Nephron (organoid): Measurements from ENCODE around the gene C3.

Source experiments
- H3K27ac Mint-ChIP-seq, 3 experiments: 2 replicates each; pipeline ENCODE4 v1.8.0; 2020; ENCODE audit warnings: mixed read lengths in 3 of 3, mild to moderate bottlenecking in 2 of 3, moderate library complexity in 1 of 3
- H3K27me3 Mint-ChIP-seq: 2 replicates; pipeline ENCODE4 v1.8.0; 2021; ENCODE audit warnings: low read depth, mild to moderate bottlenecking, moderate library complexity, mixed read lengths
- H3K36me3 Mint-ChIP-seq: 2 replicates; pipeline ENCODE4 v1.8.0; 2020; ENCODE audit warnings: low read depth, mixed read lengths
- H3K4me1 Mint-ChIP-seq: 2 replicates; pipeline ENCODE4 v1.8.0; 2020; ENCODE audit warnings: mixed read lengths
- H3K4me3 Mint-ChIP-seq, 3 experiments: 2 replicates each; pipeline ENCODE4 v1.8.0; 2020; ENCODE audit warnings: mild to moderate bottlenecking in 3 of 3, mixed read lengths in 3 of 3, moderate library complexity in 2 of 3
- H3K9me3 Mint-ChIP-seq: 2 replicates; pipeline ENCODE4 v1.8.0; 2020; ENCODE audit warnings: mixed read lengths
- CTCF ChIP-seq, 3 experiments: fragments of 200-600 bp; sonication (generic); IDR thresholded peaks; one replicate each; pipeline ENCODE4 v1.5.0; 2021; ENCODE audit warnings: antibody characterized with exemption in 3 of 3; ENCODE audit not compliant: unreplicated experiment in 3 of 3

C3 gene

GRCh38 chr19:6712692-6713670, 7.5 kb downstream of the C3 start:
- Mint-ChIP-seq H3K9me3 (peaks cover 8% of the 10 kb centered on the region), H3K36me3 (peaks cover 6% of the 10 kb centered on the region), H3K4me1 (no peaks in the 10 kb centered on the region), H3K4me3 (no peak overlapping the region), H3K27me3 (peaks cover 59% of the 10 kb centered on the region), H3K27ac (no peak overlapping the region)
- no peak for TF ChIP-seq CTCF (IDR thresholded peaks at IDR 0.05; ENCODE audit: unreplicated experiment in 3 of 3)

GRCh38 chr19:6712231-6712630, 8.2 kb downstream of the C3 start:
- H3K4me1 Mint-ChIP-seq, result no peaks in the 10 kb centered on the region
- no peak overlapping the region for H3K4me3 Mint-ChIP-seq
- peaks cover 66% of the 10 kb centered on the region for H3K27me3 Mint-ChIP-seq
- no peak for TF ChIP-seq CTCF (IDR thresholded peaks at IDR 0.05; ENCODE audit: unreplicated experiment in 3 of 3)
- H3K9me3 Mint-ChIP-seq, result peaks cover 3% of the 10 kb centered on the region
- peaks cover under 1% of the 10 kb centered on the region for H3K36me3 Mint-ChIP-seq
- H3K27ac Mint-ChIP-seq, result no peak overlapping the region

GRCh38 chr19:6711605-6712004, 8.8 kb downstream of the C3 start:
- no peaks in the 10 kb centered on the region for H3K4me1 Mint-ChIP-seq
- H3K27me3 Mint-ChIP-seq, result peaks cover 65% of the 10 kb centered on the region
- H3K36me3 Mint-ChIP-seq, result no peaks in the 10 kb centered on the region
- H3K4me3 Mint-ChIP-seq, result no peak overlapping the region
- H3K9me3 Mint-ChIP-seq, result peaks cover 3% of the 10 kb centered on the region
- TF ChIP-seq CTCF (IDR thresholded peaks at IDR 0.05; ENCODE audit: unreplicated experiment in 3 of 3), result no peak
- H3K27ac Mint-ChIP-seq, result no peak overlapping the region

GRCh38 chr19:6711078-6711361, 9.4 kb downstream of the C3 start:
- no peaks in the 10 kb centered on the region for H3K4me1 Mint-ChIP-seq

GRCh38 chr19:6710273-6711077, 10.0 kb downstream of the C3 start:
- TF ChIP-seq CTCF (IDR thresholded peaks at IDR 0.05; ENCODE audit: unreplicated experiment in 3 of 3), result no peak
- no peaks in the 10 kb centered on the region for H3K4me1 Mint-ChIP-seq
- H3K27ac Mint-ChIP-seq, result no peak overlapping the region
- H3K36me3 Mint-ChIP-seq, result no peaks in the 10 kb centered on the region
- H3K27me3 Mint-ChIP-seq, result peaks cover 64% of the 10 kb centered on the region
- peaks cover 3% of the 10 kb centered on the region for H3K9me3 Mint-ChIP-seq
- H3K4me3 Mint-ChIP-seq, result no peak overlapping the region

More at GRCh38 chr19:6711078-6711361, 9.4 kb downstream of the C3 start:
- Mint-ChIP-seq H3K27ac (no peak overlapping the region), H3K9me3 (peaks cover 3% of the 10 kb centered on the region), H3K4me3 (no peak overlapping the region), H3K27me3 (peaks cover 64% of the 10 kb centered on the region), H3K36me3 (no peaks in the 10 kb centered on the region)
- TF ChIP-seq CTCF (IDR thresholded peaks at IDR 0.05; ENCODE audit: unreplicated experiment in 3 of 3), result no peak
